HepG2 (cell line): ENCODE measurements around the gene KCNT1. TPM values are rescaled to one million over a fixed set of nuclear protein-coding genes. Genes with fewer than 3 reads are reported as not detected.

Experiments
- ATAC-seq: fragments of 200-7000 bp; cut with Tn5 transposase; 3 replicates; pipeline ENCODE4 v1.9.1; 2020; ENCODE audit warnings: mild to moderate bottlenecking, moderate library complexity
- BruUV-seq: library from RNA; stranded (reverse); fragments of 400-500 nt; replicated peaks from 2 replicates; lab custom pipeline; 2021; lab: Mats Ljungman, UMichigan
- CTCF ChIA-PET: fragments of 300-600 bp; formaldehyde crosslinking; extraction: SDS; loops from one replicate; lab custom pipeline; 2021; ENCODE audit warnings: low total read pairs, inconsistent platforms, low intra/inter-chr PET ratio; lab: Yijun Ruan, JAX
- POLR2A ChIA-PET: fragments of 350-600 bp; sonication (Branson Sonifier 250); formaldehyde crosslinking; loops from one replicate; lab custom pipeline; 2020; ENCODE audit warnings: antibody characterized with exemption, inconsistent platforms; lab: Yijun Ruan, JAX
- DNase-seq: peaks from one replicate; pipeline ENCODE4 v3.0.0-alpha.2; 2015; ENCODE audit warnings: low spot score
- FAIRE-seq: peaks from 3 replicates; lab custom pipeline; 2011; peaks lifted over from hg19 to GRCh38; lab: Jason Lieb, UNC
- H2AFZ ChIP-seq: one replicate; pipeline ENCODE4 v1.6.1; 2011; ENCODE audit warnings: low read length, inconsistent platforms
- H3K27ac ChIP-seq: fragments of 300-600 bp; 3 replicates; pipeline ENCODE4 v1.8.0; 2011; ENCODE audit warnings: mixed run types, mild to moderate bottlenecking, mixed read lengths, low read length, inconsistent platforms; ENCODE audit not compliant: insufficient read depth; ENCODE audit errors: extremely low read length
- H3K27me3 ChIP-seq, 2 experiments: fragments of 200-600 bp in 1 of 2; 2 replicates in 1 of 2; 3 replicates in 1 of 2; pipeline versions ENCODE4 v1.6.0 to v1.8.0; 2011; ENCODE audit warnings: low read length in 2 of 2, mild to moderate bottlenecking in 2 of 2, moderate library complexity in 2 of 2, inconsistent platforms in 1 of 2; ENCODE audit not compliant: insufficient read depth in 2 of 2, control insufficient read depth in 1 of 2
- H3K36me3 ChIP-seq, 2 experiments: fragments of 200-600 bp in 1 of 2; replicated peaks in 1 of 2; 2 replicates in 1 of 2; 3 replicates in 1 of 2; pipeline versions ENCODE4 v1.5.1 to v1.8.0; 2011; ENCODE audit warnings: low read length in 2 of 2, inconsistent platforms in 1 of 2; ENCODE audit not compliant: insufficient read depth in 2 of 2, control insufficient read depth in 1 of 2
- H3K4me1 ChIP-seq: 2 replicates; pipeline ENCODE4 v1.5.1; 2012; ENCODE audit warnings: low read length, inconsistent platforms; ENCODE audit not compliant: insufficient read depth
- H3K4me2 ChIP-seq: 2 replicates; pipeline ENCODE4 v1.6.0; 2011; ENCODE audit warnings: low read depth, low read length, inconsistent platforms
- H3K4me3 ChIP-seq, 3 experiments: fragments of 200-600 bp in 1 of 3; sonication (generic), shearing (Covaris generic) in 1 of 3; replicated peaks in 1 of 3; 2 replicates each; pipeline ENCODE4 v1.5.1; 2011 to 2016; ENCODE audit warnings: low read length in 3 of 3, inconsistent platforms in 2 of 3, low read depth in 2 of 3, mild to moderate bottlenecking in 2 of 3, control low read depth in 1 of 3, mixed read lengths in 1 of 3; ENCODE audit not compliant: insufficient read depth in 1 of 3
- H3K79me2 ChIP-seq: one replicate; pipeline ENCODE4 v1.6.1; 2011; ENCODE audit warnings: low read length, inconsistent platforms; ENCODE audit not compliant: insufficient read depth
- H3K9ac ChIP-seq: 2 replicates; pipeline ENCODE4 v1.6.0; 2011; ENCODE audit warnings: mild to moderate bottlenecking, low read depth, low read length, inconsistent platforms; ENCODE audit not compliant: insufficient read depth
- H3K9me3 ChIP-seq: 2 replicates; pipeline ENCODE4 v1.5.1; 2012; ENCODE audit warnings: mild to moderate bottlenecking, low read length
- H4K20me1 ChIP-seq: 2 replicates; pipeline ENCODE4 v1.6.0; 2011; ENCODE audit warnings: inconsistent platforms, mild to moderate bottlenecking, low read length, moderate library complexity; ENCODE audit not compliant: insufficient read depth
- ATF1 ChIP-seq: IDR thresholded peaks from 2 replicates; pipeline ENCODE4 v1.6.1; 2016; ENCODE audit warnings: mild to moderate bottlenecking, control low read depth
- HCFC1 ChIP-seq: fragments of 150-350 bp; IDR thresholded peaks from 2 replicates; pipeline ENCODE4 v1.6.1; 2014; ENCODE audit warnings: low read depth, low read length
- HDAC2 ChIP-seq: sonication (generic); formaldehyde crosslinking; IDR thresholded peaks from 2 replicates; pipeline ENCODE4 v1.4.0; 2020; ENCODE audit warnings: missing genetic modification reagents
- HMGA1 ChIP-seq: sonication (generic); formaldehyde crosslinking; conservative IDR thresholded peaks from 2 replicates; pipeline ENCODE4 v1.4.0; 2020; ENCODE audit warnings: missing genetic modification reagents
- HNF4A ChIP-seq: sonication (generic); formaldehyde crosslinking; IDR thresholded peaks from 2 replicates; pipeline ENCODE4 v1.4.0; 2020; ENCODE audit warnings: missing genetic modification reagents
- MBD4 ChIP-seq: IDR thresholded peaks from 2 replicates; pipeline ENCODE4 v1.6.1; 2012; ENCODE audit warnings: low read length, inconsistent platforms, borderline replicate concordance
- NR3C1 ChIP-seq: sonication (generic); formaldehyde crosslinking; IDR thresholded peaks from 2 replicates; pipeline ENCODE4 v1.4.0; 2020; ENCODE audit warnings: missing genetic modification reagents
- RBM22 ChIP-seq: fragments of 200-400 bp; formaldehyde crosslinking; optimal IDR thresholded peaks from 2 replicates; pipeline ENCODE3; 2017; ENCODE audit warnings: mild to moderate bottlenecking, low read length, moderate library complexity
- TARDBP ChIP-seq: sonication (generic); formaldehyde crosslinking; IDR thresholded peaks from 2 replicates; pipeline ENCODE4 v1.8.0; 2022; ENCODE audit warnings: mild to moderate bottlenecking, missing genetic modification reagents
- ZFP36L1 ChIP-seq: sonication (generic); formaldehyde crosslinking; IDR thresholded peaks from 2 replicates; pipeline ENCODE4 v1.8.0; 2022; ENCODE audit warnings: mild to moderate bottlenecking, missing genetic modification reagents, moderate library complexity
- ZKSCAN8 ChIP-seq: IDR thresholded peaks from 2 replicates; pipeline ENCODE4 v1.6.1; 2016; ENCODE audit warnings: borderline replicate concordance, missing genetic modification reagents, missing compliant biosample characterization
- WGBS: methylation state at CpG from one replicate; pipeline ENCODE4 v1.1.6; 2017; ENCODE audit warnings: low lambda C conversion rate; 5-methylcytosine and 5-hydroxymethylcytosine counted together
- in situ Hi-C: cut with HindIII; loops from 2 replicates; pipeline ENCODE4 v1.10.0; 2017; ENCODE audit warnings: low pct_unique_long_range_greater_than_20kb; ENCODE audit not compliant: extremely low pct_ligation_motif_present
- intact Hi-C: fragments of 100-400 bp; cut with micrococcal nuclease; formaldehyde crosslinking; loops from one replicate; pipeline ENCODE4 v1.10.0; 2022; ENCODE audit not compliant: unreplicated experiment
- polyA plus RNA-seq, 8 experiments: library from polyadenylated mRNA; depleted of rRNA in 3 of 8; stranded (reverse) in 7 of 8; unstranded in 1 of 8; fragments of >200 nt; fragmentation: Illumina TruSeq in 4 of 8; extraction: Trizol in 4 of 8; gene quantifications; 2 replicates each; pipeline versions ENCODE4 v1.2.1 to v1.2.3, GENCODE V29; 2011 to 2016; ENCODE audit warnings: low read depth in 4 of 8, missing spikeins in 1 of 8, mixed read lengths in 1 of 8; ENCODE audit not compliant: insufficient read depth in 1 of 8
- total RNA-seq, 5 experiments: library from RNA; depleted of rRNA; stranded (reverse); fragments of >200 nt; fragmentation: Illumina TruSeq; extraction: Trizol; gene quantifications; 2 replicates each; pipeline ENCODE4 v1.2.3, GENCODE V29; 2016; ENCODE audit warnings: low read depth in 1 of 5
- TF ChIP-seq, protein P1 (sequence below): fragments of 450-650 bp; IDR thresholded peaks from 2 replicates; pipeline ENCODE4 v1.6.1; 2017; ENCODE audit warnings: mild to moderate bottlenecking
- TF ChIP-seq, protein P2 (sequence below): sonication (generic); formaldehyde crosslinking; IDR thresholded peaks from 2 replicates; pipeline ENCODE4 v1.5.0; 2020; ENCODE audit warnings: missing genetic modification reagents
- TF ChIP-seq, protein P3 (sequence below): sonication (generic); formaldehyde crosslinking; IDR thresholded peaks from 2 replicates; pipeline ENCODE4 v1.4.0; 2020; ENCODE audit warnings: missing genetic modification reagents; ENCODE audit errors: not compliant biosample characterization

The KCNT1 gene
- total and polyA plus RNA-seq, 2 of the 13 experiments (the other 11 are each of a cell fraction or from before 2014, with no cell fraction given), result not detected

DNA sequence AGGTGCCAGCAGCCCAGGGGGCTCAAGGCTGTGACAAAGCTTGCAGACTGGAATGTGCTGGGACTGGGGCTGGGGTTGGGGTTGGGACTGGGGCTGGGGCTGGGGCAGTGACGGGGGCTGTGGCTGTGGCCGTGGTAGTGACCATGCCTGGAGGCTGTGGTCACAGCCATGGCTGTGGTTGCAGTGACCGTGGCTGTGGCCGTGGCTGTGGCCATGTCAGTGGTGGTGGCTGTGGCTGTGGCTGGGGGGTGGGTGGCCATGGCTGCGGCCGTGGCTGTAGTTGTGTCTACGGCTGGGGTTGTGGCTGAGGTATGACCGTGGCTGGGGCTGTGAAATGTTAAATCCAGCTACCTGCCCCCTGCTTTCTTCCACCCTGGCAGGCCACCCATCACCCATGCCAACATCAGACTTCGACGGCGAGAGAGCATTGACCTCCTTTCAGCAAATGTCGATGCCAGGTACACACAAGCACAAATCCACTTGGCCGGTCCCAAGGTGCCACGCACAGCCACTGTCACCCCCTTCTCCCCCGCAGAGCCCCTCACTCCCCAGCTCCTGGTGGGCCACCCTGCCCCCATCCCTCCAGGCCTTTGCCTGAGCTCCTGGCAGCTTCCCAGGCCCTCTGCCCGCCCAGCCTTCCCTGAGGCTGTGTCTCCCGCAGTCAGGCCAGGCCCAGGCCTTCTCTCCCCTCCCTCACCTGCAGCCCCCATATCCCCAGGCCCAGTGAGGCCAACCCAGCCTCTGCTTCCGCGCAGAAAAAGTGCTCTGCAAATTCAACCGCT, 23.6 kb upstream of the KCNT1 start:
- Histone ChIP-seq H3K4me3 (no peak overlapping the region), H3K79me2 (no peaks in the 10 kb centered on the region), H3K36me3 (no peaks in the 10 kb centered on the region), H3K9ac (no peak overlapping the region), H3K9me3 (no peaks in the 10 kb centered on the region), H3K4me2 (no peak overlapping the region), H2AFZ (no peak overlapping the region), H4K20me1 (no peaks in the 10 kb centered on the region), H3K4me1 (no peaks in the 10 kb centered on the region), H3K27ac (no peak overlapping the region), H3K27me3 (peaks cover 4 to 51% of the 10 kb centered on the region in 2 experiments)
- no peak for DNase-seq
- BruUV-seq, result no TSS peak
- intact Hi-C loops (no loop called here), in situ Hi-C loops (no loop called here)
- POLR2A ChIA-PET, result no interaction called here
- WGBS, result 38% methylated on average over 9 of the region's 20 CpGs
- no peak for FAIRE-seq
- no peak for ATAC-seq
- CTCF ChIA-PET, result no interaction called here
- TF ChIP-seq TARDBP (CRISPR knock-in tag) (no peak), HNF4A (CRISPR knock-in tag) (no peak), ZKSCAN8 (CRISPR knock-in tag) (no peak), HMGA1 (CRISPR knock-in tag) (no peak), HDAC2 (CRISPR knock-in tag) (no peak), HCFC1 (no peak), ATF1 (CRISPR knock-in tag) (no peak), NR3C1 (CRISPR knock-in tag) (no peak), ZFP36L1 (CRISPR knock-in tag) (no peak), RBM22 (no peak), MBD4 (no peak)
- TF ChIP-seq, protein P1, sequence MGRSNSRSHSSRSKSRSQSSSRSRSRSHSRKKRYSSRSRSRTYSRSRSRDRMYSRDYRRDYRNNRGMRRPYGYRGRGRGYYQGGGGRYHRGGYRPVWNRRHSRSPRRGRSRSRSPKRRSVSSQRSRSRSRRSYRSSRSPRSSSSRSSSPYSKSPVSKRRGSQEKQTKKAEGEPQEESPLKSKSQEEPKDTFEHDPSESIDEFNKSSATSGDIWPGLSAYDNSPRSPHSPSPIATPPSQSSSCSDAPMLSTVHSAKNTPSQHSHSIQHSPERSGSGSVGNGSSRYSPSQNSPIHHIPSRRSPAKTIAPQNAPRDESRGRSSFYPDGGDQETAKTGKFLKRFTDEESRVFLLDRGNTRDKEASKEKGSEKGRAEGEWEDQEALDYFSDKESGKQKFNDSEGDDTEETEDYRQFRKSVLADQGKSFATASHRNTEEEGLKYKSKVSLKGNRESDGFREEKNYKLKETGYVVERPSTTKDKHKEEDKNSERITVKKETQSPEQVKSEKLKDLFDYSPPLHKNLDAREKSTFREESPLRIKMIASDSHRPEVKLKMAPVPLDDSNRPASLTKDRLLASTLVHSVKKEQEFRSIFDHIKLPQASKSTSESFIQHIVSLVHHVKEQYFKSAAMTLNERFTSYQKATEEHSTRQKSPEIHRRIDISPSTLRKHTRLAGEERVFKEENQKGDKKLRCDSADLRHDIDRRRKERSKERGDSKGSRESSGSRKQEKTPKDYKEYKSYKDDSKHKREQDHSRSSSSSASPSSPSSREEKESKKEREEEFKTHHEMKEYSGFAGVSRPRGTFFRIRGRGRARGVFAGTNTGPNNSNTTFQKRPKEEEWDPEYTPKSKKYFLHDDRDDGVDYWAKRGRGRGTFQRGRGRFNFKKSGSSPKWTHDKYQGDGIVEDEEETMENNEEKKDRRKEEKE, result no peak
- TF ChIP-seq, protein P2, sequence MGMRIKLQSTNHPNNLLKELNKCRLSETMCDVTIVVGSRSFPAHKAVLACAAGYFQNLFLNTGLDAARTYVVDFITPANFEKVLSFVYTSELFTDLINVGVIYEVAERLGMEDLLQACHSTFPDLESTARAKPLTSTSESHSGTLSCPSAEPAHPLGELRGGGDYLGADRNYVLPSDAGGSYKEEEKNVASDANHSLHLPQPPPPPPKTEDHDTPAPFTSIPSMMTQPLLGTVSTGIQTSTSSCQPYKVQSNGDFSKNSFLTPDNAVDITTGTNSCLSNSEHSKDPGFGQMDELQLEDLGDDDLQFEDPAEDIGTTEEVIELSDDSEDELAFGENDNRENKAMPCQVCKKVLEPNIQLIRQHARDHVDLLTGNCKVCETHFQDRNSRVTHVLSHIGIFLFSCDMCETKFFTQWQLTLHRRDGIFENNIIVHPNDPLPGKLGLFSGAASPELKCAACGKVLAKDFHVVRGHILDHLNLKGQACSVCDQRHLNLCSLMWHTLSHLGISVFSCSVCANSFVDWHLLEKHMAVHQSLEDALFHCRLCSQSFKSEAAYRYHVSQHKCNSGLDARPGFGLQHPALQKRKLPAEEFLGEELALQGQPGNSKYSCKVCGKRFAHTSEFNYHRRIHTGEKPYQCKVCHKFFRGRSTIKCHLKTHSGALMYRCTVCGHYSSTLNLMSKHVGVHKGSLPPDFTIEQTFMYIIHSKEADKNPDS, result no peak
- TF ChIP-seq, protein P3, sequence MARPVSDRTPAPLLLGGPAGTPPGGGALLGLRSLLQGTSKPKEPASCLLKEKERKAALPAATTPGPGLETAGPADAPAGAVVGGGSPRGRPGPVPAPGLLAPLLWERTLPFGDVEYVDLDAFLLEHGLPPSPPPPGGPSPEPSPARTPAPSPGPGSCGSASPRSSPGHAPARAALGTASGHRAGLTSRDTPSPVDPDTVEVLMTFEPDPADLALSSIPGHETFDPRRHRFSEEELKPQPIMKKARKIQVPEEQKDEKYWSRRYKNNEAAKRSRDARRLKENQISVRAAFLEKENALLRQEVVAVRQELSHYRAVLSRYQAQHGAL (CRISPR knock-in tag), result no peak
